GM13976 (cell line): ENCODE results near the gene SYT17.

ENCODE experiments used
- DNase-seq: peaks from one replicate; pipeline ENCODE4 v3.0.0; 2012; ENCODE audit warnings: low spot score
- CTCF ChIP-seq: IDR thresholded peaks from 2 replicates; pipeline ENCODE4 v1.5.1; 2012; ENCODE audit warnings: borderline replicate concordance, mild to moderate bottlenecking; ENCODE audit not compliant: insufficient read depth; ENCODE audit errors: extremely low read depth, missing control alignments, control extremely low read depth
- in situ Hi-C: fragments of 300-500 bp; cut with MboI; formaldehyde crosslinking; loops from one replicate; pipeline ENCODE4 v1.12.0; 2022; ENCODE audit warnings: low sequenced_read_pairs, mixed read lengths, inconsistent platforms; ENCODE audit not compliant: unreplicated experiment

SYT17 gene

DNA sequence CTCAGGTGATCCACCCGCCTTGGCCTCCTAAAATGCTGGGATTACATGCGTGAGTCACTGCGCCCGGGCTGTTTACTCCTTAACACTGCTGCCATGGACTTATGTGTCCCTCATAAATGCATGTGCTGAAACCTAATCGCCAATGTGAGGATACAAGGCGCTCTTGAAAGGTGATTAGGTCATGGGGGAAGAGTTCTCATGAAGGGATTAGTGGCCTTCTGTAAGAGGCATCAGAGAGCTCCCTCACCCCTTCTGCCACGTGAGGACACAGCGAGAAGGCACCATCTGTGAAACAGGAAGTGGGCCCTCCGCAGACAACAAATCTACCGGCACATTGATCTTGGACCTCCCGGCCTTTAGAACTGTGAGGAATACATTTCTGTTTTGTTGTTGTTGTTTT lies 35.1 kb upstream of the SYT17 start:
- no peak for DNase-seq
- TF ChIP-seq CTCF: no peak
- in situ Hi-C loops: no loop called here

DNA sequence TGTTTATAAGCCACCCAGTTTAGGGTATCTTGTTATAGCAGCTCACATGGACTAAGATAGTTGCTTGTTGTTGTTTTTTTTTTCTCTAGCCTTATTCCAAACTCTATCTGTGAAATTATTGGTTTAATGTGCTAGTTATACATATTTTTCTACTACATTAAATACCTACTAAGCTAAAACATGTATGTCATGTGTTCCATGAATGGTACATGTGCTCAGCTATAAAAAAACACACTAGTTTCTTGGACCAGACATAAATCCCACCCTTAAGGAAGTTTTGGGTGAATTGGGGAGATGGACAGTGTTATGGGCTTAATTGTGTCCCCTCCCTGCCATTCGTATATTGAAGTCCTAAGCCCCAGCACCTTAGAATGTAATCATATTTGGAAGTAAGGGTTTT lies 34.4 kb upstream of the SYT17 start:
- in situ Hi-C loops: no loop called here
- no peak for DNase-seq
- no peak for TF ChIP-seq CTCF

DNA sequence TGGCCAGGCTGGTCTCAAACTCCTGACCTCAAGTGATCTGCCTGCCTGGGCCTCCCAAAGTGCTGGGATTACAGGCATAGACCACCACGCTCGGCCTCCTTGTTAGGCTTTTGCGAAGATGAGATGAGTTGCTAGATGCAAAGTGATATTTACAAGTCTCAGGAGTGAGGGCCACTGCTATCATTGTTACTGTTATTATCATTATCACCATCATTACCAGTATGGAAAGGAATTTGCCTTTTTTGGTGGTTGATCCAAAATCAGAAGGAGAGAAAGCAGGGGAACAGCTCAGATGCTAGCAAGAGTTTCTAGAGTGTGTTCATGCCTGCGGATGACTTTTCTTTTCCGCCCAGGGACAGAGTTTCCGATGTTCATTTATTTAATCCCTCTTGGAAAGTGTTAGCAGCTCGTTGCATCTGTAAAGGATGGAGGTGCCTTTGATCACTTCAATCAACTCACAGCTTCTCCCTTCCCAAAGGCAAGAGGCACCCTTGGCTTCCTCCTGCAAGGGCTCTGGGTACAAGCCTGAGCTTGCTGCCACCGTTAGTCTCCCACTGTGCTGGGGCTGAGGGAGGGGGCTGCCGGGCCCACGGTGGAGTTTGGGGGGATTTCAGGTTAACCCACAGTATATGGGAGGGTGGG lies 32.7 kb upstream of the SYT17 start:
- in situ Hi-C loops: no loop called here
- no peak for TF ChIP-seq CTCF
- DNase-seq: no peak

DNA sequence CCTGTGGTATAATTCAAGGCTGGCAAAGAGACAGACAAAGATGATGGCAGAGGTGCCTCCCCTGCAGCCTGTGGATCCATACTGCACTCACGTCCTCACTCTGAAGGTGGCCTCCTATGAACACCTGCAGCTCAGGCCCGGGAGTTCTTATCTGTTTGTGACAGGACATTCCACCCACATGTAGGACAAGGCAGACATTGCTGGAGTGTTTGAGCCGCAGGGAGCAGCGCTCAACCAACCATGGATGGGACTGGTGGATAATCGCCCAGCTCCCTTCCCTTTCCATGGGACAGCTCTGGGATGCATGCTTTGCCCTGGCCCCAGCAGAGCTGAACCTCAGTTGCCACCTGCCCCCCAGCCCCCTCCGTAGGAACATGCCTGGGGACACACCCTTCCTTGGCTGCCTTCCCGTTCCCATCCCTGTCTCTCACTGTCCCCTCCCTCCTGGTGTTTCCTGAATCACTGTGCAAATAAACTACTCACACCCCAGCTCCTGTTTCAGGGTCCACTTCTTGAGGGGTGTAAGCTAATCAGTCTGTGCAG lies 32.1 kb upstream of the SYT17 start:
- DNase-seq: no peak
- TF ChIP-seq CTCF: no peak
- in situ Hi-C loops: no loop called here

- no peak for DNase-seq
- TF ChIP-seq CTCF: no peak
- in situ Hi-C loops: no loop called here
These were observed 31.4 kb upstream of the SYT17 start for GRCh38 chr16:19136549-19137196.

DNA sequence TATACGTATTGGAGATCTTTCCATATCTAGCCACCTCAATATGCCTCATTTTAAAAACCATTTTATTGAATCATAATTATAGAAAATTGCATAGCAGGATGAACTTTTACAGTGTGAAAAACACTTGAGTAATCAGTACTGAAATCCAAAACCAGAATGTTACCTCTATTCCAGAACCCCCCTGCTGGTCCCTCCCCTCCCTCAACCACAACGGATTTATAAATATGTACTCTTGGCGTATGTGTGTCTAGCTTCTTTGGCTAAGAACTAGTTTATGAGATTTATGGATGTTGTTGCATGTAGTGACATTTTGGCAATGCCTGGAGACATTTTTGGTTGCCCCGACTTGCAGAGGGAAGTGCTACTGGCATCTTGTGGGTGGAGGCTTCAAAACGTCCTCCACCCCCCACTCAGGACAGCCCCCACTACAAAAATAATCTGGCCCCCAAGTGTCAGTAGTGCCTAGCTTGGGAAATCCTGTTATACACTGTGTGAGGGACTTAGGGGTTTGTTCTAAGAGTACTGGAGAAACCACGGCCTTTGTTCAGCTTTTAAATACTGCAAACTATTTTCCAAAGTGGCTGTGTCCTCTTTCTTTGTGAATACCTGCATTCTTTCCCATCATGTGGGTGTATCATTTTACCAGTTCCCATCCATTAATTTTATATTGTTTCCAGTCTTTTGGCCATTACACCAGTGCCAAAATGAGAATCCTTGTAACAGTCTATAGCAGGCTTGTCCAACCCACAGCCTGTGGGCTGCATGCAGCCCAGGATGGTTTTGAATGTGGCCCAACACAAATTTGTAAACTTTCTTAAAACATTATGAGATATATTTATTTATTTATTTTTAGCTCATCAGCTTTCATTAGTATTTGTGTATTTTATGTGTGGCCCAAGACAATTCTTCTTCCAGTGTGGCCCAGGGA lies 30.6 kb upstream of the SYT17 start:
- no peak for DNase-seq
- TF ChIP-seq CTCF: no peak
- in situ Hi-C loops: no loop called here
